ENCODE data around the gene BACE1. TPM values are rescaled to one million over a fixed set of nuclear protein-coding genes. Genes with fewer than 3 reads are reported as not detected.
"Not testable (repeated sequence)": the region's sequence is repeated elsewhere in the genome, so short reads cannot be mapped to it uniquely, and the experiment has no call there.

BACE1 gene
- total RNA-seq: 1 to 10 TPM in 1 of 3 donors, under 1 TPM in 2; 0.37 to 1.0 (median 0.48) TPM

- Mint-ChIP-seq H3K9me3 (no peaks in the 10 kb centered on the region), H3K36me3 (ENCODE audit: insufficient read depth) (no peaks in the 10 kb centered on the region), H3K27me3 (ENCODE audit: low read depth) (peaks cover 27% of the 10 kb centered on the region), H3K4me3 (peak within 1 kb of the TSS; percentile 78), H3K4me1 (ENCODE audit: low read depth) (peaks cover 13% of the 10 kb centered on the region)
- DNase-seq (no peak), ATAC-seq (peak; percentile 33 to 39)
Observed at GRCh38 chr11:117316197-117316961, at the start of gene BACE1. Gene BACE1, minus strand, starts transcription at chr11:117316256. Its CDS starts 461 bp downstream, at chr11:117315795.

DNA sequence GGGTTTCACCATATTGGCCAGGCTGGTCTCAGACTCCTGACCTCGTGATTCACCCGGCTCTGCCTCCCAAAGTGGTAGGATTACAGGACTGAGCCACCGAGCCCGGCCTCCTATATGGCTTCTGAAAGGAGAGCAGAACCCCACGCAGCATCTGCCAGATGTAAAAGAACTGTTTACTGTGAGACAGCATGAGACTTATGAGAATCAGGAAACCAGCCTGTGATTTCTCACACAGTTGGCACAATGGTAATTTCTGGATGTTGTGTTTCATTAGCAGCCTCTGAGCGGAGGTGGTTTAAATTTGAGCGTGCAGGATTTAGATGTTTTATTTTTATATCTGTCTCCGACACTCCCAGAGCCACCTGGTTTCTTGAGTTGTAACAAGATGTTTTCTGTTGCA lies 45.4 kb upstream of the BACE1 start:
- ATAC-seq (no peak), DNase-seq (no peak)
- no peaks in the 10 kb centered on the region for H3K27me3 Mint-ChIP-seq (ENCODE audit: low read depth)
- H3K36me3 Mint-ChIP-seq (ENCODE audit: insufficient read depth): peaks cover 52% of the 10 kb centered on the region
- H3K4me3 Mint-ChIP-seq: no peak overlapping the region
- H3K4me1 Mint-ChIP-seq (ENCODE audit: low read depth): no peaks in the 10 kb centered on the region
- H3K9me3 Mint-ChIP-seq: no peaks in the 10 kb centered on the region

- H3K9me3 Mint-ChIP-seq: no peaks in the 10 kb centered on the region
- DNase-seq: no peak
- H3K4me3 Mint-ChIP-seq: no peak overlapping the region
- no peaks in the 10 kb centered on the region for H3K27me3 Mint-ChIP-seq (ENCODE audit: low read depth)
- H3K36me3 Mint-ChIP-seq (ENCODE audit: insufficient read depth): peaks cover 45% of the 10 kb centered on the region
- H3K4me1 Mint-ChIP-seq (ENCODE audit: low read depth): no peaks in the 10 kb centered on the region
- ATAC-seq: no peak
Observed at GRCh38 chr11:117356126-117356890, 40.3 kb upstream of the BACE1 start.

DNA sequence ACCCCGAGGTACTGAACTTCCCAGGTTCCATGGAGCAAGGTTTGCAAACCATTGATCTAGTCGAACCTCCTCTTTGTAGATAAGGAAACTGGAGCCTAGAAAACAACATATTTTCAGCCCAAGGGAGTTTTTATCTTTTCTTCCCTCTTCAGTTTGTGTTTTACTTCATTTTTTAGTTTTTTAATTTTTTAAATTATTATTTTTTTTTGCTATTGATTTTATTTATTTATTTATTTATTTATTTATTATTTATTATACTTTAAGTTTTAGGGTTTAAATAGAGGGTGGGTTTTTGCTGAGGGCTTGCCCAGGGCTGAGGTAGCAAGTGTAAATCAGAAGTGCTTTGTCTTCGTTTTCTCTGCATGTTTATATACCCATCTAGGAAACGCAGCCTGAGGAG lies 38.5 kb upstream of the BACE1 start:
- Mint-ChIP-seq H3K4me3 (no peak overlapping the region), H3K36me3 (ENCODE audit: insufficient read depth) (peaks cover 38% of the 10 kb centered on the region)
- DNase-seq: no peak

DNA sequence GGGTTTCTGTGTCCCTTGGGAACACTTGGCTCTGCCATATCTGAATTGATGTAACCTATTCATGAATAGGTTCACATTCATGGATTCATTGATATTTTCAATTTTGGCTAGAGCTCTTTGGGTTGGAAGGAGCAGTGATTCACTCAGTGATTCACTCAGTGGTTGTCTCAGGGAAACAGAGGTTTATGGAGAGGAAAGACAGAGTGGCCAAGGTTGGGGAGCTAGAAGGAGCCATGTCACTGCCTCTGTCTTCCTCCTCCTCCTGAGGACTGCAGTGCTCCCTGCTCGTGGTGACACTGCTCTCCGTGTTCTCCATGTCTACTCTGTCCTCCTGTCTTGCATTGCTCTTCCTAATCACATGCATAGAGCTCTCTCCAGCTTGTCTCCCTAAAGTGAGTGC lies 29.0 kb upstream of the BACE1 start:
- ATAC-seq (no peak), DNase-seq (no peak)
- H3K27me3 Mint-ChIP-seq (ENCODE audit: low read depth): no peaks in the 10 kb centered on the region
- no peaks in the 10 kb centered on the region for H3K4me1 Mint-ChIP-seq (ENCODE audit: low read depth)
- H3K9me3 Mint-ChIP-seq: no peaks in the 10 kb centered on the region
- peaks cover 38% of the 10 kb centered on the region for H3K36me3 Mint-ChIP-seq (ENCODE audit: insufficient read depth)
- H3K4me3 Mint-ChIP-seq: no peak overlapping the region

More for the DNA sequence above, 38.5 kb upstream of the BACE1 start:
- no peaks in the 10 kb centered on the region for H3K9me3 Mint-ChIP-seq
- H3K4me1 Mint-ChIP-seq (ENCODE audit: low read depth): no peaks in the 10 kb centered on the region
- no peaks in the 10 kb centered on the region for H3K27me3 Mint-ChIP-seq (ENCODE audit: low read depth)
- ATAC-seq: no peak

DNA sequence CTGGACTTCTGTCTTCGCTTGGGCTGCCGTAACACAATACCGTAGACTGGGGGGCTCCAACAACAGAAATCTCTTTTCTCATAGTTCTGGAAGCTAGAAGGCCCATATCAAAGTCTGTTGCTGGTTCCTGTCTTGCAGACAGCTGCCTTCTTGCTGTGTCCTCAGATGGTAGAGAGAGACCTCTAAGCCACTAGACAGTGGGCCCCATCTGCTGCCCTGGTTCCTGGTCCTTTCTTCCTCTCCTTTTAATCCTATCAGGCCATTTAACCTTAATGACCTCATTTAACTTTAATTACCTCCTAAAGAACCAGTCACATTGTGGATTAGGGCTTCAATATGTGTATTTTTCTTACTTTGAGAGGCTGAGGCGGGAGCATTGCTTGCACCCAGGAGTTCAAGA lies 21.0 kb upstream of the BACE1 start:
- H3K4me3 Mint-ChIP-seq: no peak overlapping the region
- no peaks in the 10 kb centered on the region for H3K9me3 Mint-ChIP-seq
- peaks cover 46% of the 10 kb centered on the region for H3K36me3 Mint-ChIP-seq (ENCODE audit: insufficient read depth)
- peaks cover 6% of the 10 kb centered on the region for H3K4me1 Mint-ChIP-seq (ENCODE audit: low read depth)
- ATAC-seq (no peak), DNase-seq (no peak)
- H3K27me3 Mint-ChIP-seq (ENCODE audit: low read depth): no peaks in the 10 kb centered on the region

DNA sequence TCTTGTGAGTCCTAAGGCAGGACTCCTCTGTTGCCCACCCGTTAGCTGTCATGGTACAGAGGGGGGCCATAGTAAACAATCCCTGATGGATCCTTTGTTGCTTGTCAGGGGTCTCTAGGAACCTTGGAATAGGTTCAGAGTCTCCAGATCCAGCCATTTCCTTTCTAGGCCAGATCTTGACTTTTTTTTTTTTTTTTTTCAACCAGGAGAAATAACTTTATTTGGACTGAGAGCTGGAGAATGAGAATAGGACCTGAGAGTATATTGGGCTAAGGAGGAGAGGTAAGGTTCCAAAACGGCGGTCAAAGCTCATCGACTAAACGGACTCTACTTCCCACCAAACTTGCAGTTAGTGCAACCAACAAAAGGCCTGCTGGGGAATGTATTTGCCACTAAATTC lies 19.3 kb upstream of the BACE1 start:
- no peak for DNase-seq
- H3K36me3 Mint-ChIP-seq (ENCODE audit: insufficient read depth): peaks cover 40% of the 10 kb centered on the region
- H3K9me3 Mint-ChIP-seq: no peaks in the 10 kb centered on the region

DNA sequence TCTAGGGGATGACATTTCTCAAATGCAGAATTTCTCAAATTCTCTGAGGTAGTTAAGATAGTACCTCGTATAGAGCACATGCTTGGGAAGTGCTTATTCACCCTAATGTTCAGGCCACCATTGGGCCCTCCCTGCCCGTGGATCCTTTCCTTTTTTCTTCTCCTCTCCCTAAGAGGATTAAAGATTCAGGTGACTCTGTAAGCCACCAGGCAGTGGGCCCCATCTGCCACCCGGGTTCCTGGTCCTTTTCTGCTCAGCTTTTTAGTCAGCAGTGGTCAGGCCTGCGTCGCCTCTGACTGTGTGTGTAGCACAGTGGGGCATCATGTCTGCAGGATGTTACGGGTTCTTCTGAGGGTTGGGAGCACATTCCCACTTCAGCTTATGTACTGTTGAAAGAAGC lies 18.8 kb upstream of the BACE1 start:
- Mint-ChIP-seq H3K36me3 (ENCODE audit: insufficient read depth) (peaks cover 36% of the 10 kb centered on the region), H3K9me3 (no peaks in the 10 kb centered on the region), H3K4me1 (ENCODE audit: low read depth) (peaks cover 15% of the 10 kb centered on the region), H3K27me3 (ENCODE audit: low read depth) (no peaks in the 10 kb centered on the region), H3K4me3 (no peak overlapping the region)
- ATAC-seq (no peak), DNase-seq (no peak)

More for the DNA sequence above, 19.3 kb upstream of the BACE1 start:
- ATAC-seq: no peak
- no peaks in the 10 kb centered on the region for H3K27me3 Mint-ChIP-seq (ENCODE audit: low read depth)
- peaks cover 11% of the 10 kb centered on the region for H3K4me1 Mint-ChIP-seq (ENCODE audit: low read depth)
- no peak overlapping the region for H3K4me3 Mint-ChIP-seq

GRCh38 chr11:117333917-117334316 lies 17.9 kb upstream of the BACE1 start:
- ATAC-seq (no peak), DNase-seq (no peak)
- Mint-ChIP-seq H3K36me3 (ENCODE audit: insufficient read depth) (peaks cover 34% of the 10 kb centered on the region), H3K4me3 (no peak overlapping the region), H3K9me3 (no peaks in the 10 kb centered on the region), H3K4me1 (ENCODE audit: low read depth) (peaks cover 17% of the 10 kb centered on the region), H3K27me3 (ENCODE audit: low read depth) (no peaks in the 10 kb centered on the region)

DNA sequence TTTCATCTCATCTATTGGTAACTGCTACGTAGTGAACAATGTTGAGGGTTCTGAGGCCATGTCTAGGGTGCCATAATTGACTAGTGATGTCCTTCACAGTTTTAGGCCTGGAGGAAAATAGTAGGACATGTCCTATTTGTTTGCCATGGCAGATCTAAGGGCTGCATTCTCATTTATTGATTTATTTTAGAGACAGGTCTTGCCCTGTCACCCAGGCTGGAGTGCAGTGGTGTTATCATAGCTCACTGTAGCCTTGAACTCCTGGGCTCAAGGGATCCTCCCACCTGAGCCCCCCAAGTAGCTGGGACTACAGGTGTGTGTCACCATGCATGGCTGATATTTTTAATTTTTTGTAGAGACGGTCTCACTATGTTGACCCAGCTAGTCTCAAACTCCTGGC lies 16.8 kb upstream of the BACE1 start:
- no peak for DNase-seq
- no peak overlapping the region for H3K4me3 Mint-ChIP-seq

DNA sequence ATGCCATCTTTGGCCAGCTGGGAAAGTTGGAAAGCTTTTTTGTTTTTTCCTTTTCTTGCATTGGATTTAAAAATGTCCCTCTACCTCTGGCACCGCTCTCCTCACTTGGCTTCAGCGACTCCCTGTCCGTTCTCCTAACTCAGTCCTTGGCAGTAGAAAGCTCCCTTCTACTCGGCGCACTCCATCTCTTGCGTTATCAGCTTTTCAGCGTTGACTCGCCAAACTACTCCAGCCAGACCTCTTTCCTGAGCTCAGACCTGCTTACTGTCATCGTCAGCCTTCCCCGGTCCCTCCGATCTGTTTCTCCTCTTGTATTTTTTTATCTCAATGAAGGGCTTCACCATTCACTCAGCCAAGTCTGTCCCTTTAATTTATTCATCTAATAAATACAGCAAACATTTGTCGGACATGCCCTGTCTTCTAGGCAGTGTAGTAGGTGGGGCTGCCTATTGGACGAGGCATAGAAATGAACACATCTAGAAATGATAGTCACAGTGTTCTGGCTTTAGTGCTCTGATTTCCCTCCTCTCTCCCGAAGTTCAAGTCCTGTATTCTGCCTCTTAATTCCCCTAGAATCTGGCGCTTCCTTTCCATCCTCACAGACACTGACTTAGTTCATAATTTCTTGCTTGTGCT lies 12.4 kb upstream of the BACE1 start:
- Mint-ChIP-seq H3K9me3 (no peaks in the 10 kb centered on the region), H3K4me1 (ENCODE audit: low read depth) (peaks cover 16% of the 10 kb centered on the region), H3K27me3 (ENCODE audit: low read depth) (no peaks in the 10 kb centered on the region), H3K4me3 (no peak overlapping the region), H3K36me3 (ENCODE audit: insufficient read depth) (peaks cover 5% of the 10 kb centered on the region)
- ATAC-seq: peak; percentile 8
- DNase-seq: no peak

More for the DNA sequence above, 16.8 kb upstream of the BACE1 start:
- Mint-ChIP-seq H3K4me1 (ENCODE audit: low read depth) (peaks cover 14% of the 10 kb centered on the region), H3K27me3 (ENCODE audit: low read depth) (no peaks in the 10 kb centered on the region), H3K9me3 (no peaks in the 10 kb centered on the region), H3K36me3 (ENCODE audit: insufficient read depth) (peaks cover 28% of the 10 kb centered on the region)
- ATAC-seq: no peak

GRCh38 chr11:117327567-117328374 lies 11.7 kb upstream of the BACE1 start, which contains the start of gene CEP164:
Gene CEP164, plus strand, starts transcription at chr11:117327854. Its CDS starts 10,733 bp downstream, at chr11:117338587.
- H3K4me3 Mint-ChIP-seq: no peak within 1 kb of the TSS
- no peaks in the 10 kb centered on the region for H3K27me3 Mint-ChIP-seq (ENCODE audit: low read depth)
- H3K9me3 Mint-ChIP-seq: no peaks in the 10 kb centered on the region
- ATAC-seq (peak; percentile 97 to 98), DNase-seq (peak; percentile 91)
- H3K36me3 Mint-ChIP-seq (ENCODE audit: insufficient read depth): peaks cover 5% of the 10 kb centered on the region
- peaks cover 16% of the 10 kb centered on the region for H3K4me1 Mint-ChIP-seq (ENCODE audit: low read depth)

DNA sequence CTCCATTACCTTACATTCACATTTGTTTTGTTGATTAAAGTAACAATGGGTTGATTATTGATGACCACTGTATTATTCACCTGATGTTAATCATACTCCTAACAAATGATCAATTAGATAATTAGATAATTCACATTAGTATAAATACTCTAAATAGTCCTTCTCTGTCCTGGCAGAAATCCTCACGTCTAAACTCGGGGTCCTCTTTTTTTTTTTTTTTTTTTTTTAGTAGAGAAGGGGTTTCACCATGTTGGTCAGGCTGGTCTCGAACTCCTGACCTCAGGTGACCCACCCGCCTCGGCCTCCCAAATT lies 11.2 kb upstream of the BACE1 start:
- H3K27me3 Mint-ChIP-seq (ENCODE audit: low read depth); DNase-seq; H3K9me3 Mint-ChIP-seq; ATAC-seq; H3K4me3 Mint-ChIP-seq; H3K36me3 Mint-ChIP-seq (ENCODE audit: insufficient read depth): not testable (repeated sequence)
- H3K4me1 Mint-ChIP-seq (ENCODE audit: low read depth): peaks cover 14% of the 10 kb centered on the region
